C4-2B (cell line): ENCODE data around the gene SLC37A4.

Experiments used
- H3K27ac ChIP-seq: fragments of 450-650 bp; 2 replicates; pipeline ENCODE4 v1.5.1; 2017
- CTCF ChIP-seq: fragments of 450-650 bp; conservative IDR thresholded peaks from 2 replicates; pipeline ENCODE4 v1.5.1; 2017; ENCODE audit warnings: mild to moderate bottlenecking
- ZFX ChIP-seq: fragments of 450-650 bp; IDR thresholded peaks from 2 replicates; pipeline ENCODE4 v1.6.1; 2017

The SLC37A4 gene

GRCh38 chr11:119027561-119028345, 2.9 kb downstream of the SLC37A4 start:
- H3K27ac ChIP-seq = no peak overlapping the region
- TF ChIP-seq ZFX = no peak
- no peak for TF ChIP-seq CTCF

GRCh38 chr11:119026970-119027369, 3.7 kb downstream of the SLC37A4 start:
- TF ChIP-seq CTCF = no peak
- TF ChIP-seq ZFX = no peak
- no peak overlapping the region for H3K27ac ChIP-seq

- TF ChIP-seq ZFX (no peak), CTCF (no peak)
- H3K27ac ChIP-seq = no peak overlapping the region
Observed at GRCh38 chr11:119025978-119026766, 4.5 kb downstream of the SLC37A4 start.

- TF ChIP-seq ZFX (no peak), CTCF (no peak)
- no peak overlapping the region for H3K27ac ChIP-seq
Observed at GRCh38 chr11:119025541-119025940, 5.1 kb downstream of the SLC37A4 start.

GRCh38 chr11:119025099-119025473, 5.6 kb downstream of the SLC37A4 start:
- H3K27ac ChIP-seq = no peak overlapping the region
- no peak for TF ChIP-seq ZFX
- TF ChIP-seq CTCF = no peak

GRCh38 chr11:119024430-119025098, 6.1 kb downstream of the SLC37A4 start:
- no peak overlapping the region for H3K27ac ChIP-seq
- TF ChIP-seq ZFX = no peak
- TF ChIP-seq CTCF = no peak

GRCh38 chr11:119023741-119024140, 6.9 kb downstream of the SLC37A4 start:
- H3K27ac ChIP-seq = no peak overlapping the region

More at GRCh38 chr11:119023741-119024140, 6.9 kb downstream of the SLC37A4 start:
- TF ChIP-seq CTCF = no peak
- TF ChIP-seq ZFX = no peak
